ENCODE data around the gene TMEM87B. TPM values are rescaled to one million over a fixed set of nuclear protein-coding genes. Genes with fewer than 3 reads are reported as not detected.

TMEM87B gene
- total and polyA plus RNA-seq, 2 of the 8 experiments (the other 6 are each of a cell fraction or from before 2014, with no cell fraction given): 7.2 to 9.0 TPM

GRCh38 chr2:112152476-112153178 is 97.6 kb downstream of the TMEM87B start:
- Histone ChIP-seq H3K27me3 (replicated peaks in 1 of 4; ENCODE audit: control insufficient read depth in 3 of 4, extremely low read depth in 1 of 4, insufficient read depth in 3 of 4, low read length in 3 of 4) (no peaks in the 10 kb centered on the region; a peak in 1 of 7 replicates), H3K9me3 (ENCODE audit: insufficient read depth in 2 of 2, low read depth in 1 of 2, low read length in 1 of 2) (no peaks in the 10 kb centered on the region), H4K20me1 (replicated peaks in 1 of 2; ENCODE audit: control insufficient read depth in 1 of 2, insufficient read depth in 2 of 2, low read length in 2 of 2) (no peaks in the 10 kb centered on the region), H3K56ac (replicated peaks; ENCODE audit: insufficient read length, low read depth, low read length) (no peak overlapping the region), H3K27ac (ENCODE audit: low read depth, low read length) (no peak overlapping the region), H3K9ac (replicated peaks in 1 of 4; ENCODE audit: extremely low read depth in 1 of 4, low read depth in 3 of 4, low read length in 3 of 4) (no peak overlapping the region), H3K36me3 (ENCODE audit: control insufficient read depth in 2 of 4, insufficient read depth in 4 of 4, low read length in 3 of 4) (no peaks in the 10 kb centered on the region), H3K4ac (replicated peaks; ENCODE audit: insufficient read length, low read depth, low read length) (no peak overlapping the region), H4K5ac (ENCODE audit: insufficient read length, low read depth, low read length) (no peak overlapping the region), H2BK20ac (ENCODE audit: low read length) (no peak overlapping the region), H3K23me2 (ENCODE audit: low read depth, low read length) (no peaks in the 10 kb centered on the region), H3K4me1 (replicated peaks in 1 of 4; ENCODE audit: control insufficient read depth in 3 of 4, insufficient read depth in 4 of 4, low read length in 3 of 4) (peaks cover 0 to 7% (median 2%) of the 10 kb centered on the region in 4 experiments; a peak in 3 of 7 replicates), H3K4me2 (ENCODE audit: insufficient read depth in 1 of 2, low read depth in 2 of 2, low read length in 2 of 2) (no peak overlapping the region), H2AK5ac (ENCODE audit: low read depth, low read length) (no peak overlapping the region), H2AFZ (ENCODE audit: low read length) (no peak overlapping the region), H2BK15ac (ENCODE audit: low read length) (no peak overlapping the region), H2BK12ac (ENCODE audit: low read depth, low read length) (no peak overlapping the region), H3K23ac (ENCODE audit: insufficient read length) (no peak overlapping the region), H3K79me2 (ENCODE audit: control insufficient read depth in 1 of 2, insufficient read depth in 2 of 2, low read length in 2 of 2) (no peaks in the 10 kb centered on the region), H2BK5ac (ENCODE audit: low read depth, low read length) (no peak overlapping the region), H4K8ac (ENCODE audit: extremely low read depth, insufficient read depth, low read length) (no peak overlapping the region), H3K79me1 (ENCODE audit: low read depth, low read length) (no peaks in the 10 kb centered on the region), H2BK120ac (replicated peaks; ENCODE audit: low read depth, low read length) (no peak overlapping the region), H4K91ac (replicated peaks; ENCODE audit: insufficient read length, low read length) (no peak overlapping the region), H3K14ac (ENCODE audit: insufficient read length) (no peak overlapping the region), H3K4me3 (ENCODE audit: extremely low read depth in 1 of 4, insufficient read depth in 2 of 4, low read depth in 3 of 4, low read length in 4 of 4) (no peak overlapping the region), H3K18ac (ENCODE audit: extremely low read depth, low read length) (no peak overlapping the region)
- ChIA-PET POLR2A (ENCODE audit: partially characterized antibody) (no interaction called here), CTCF (ENCODE audit: partially characterized antibody) (no interaction called here)
- TF ChIP-seq MAFK (IDR thresholded peaks at IDR 0.05; ENCODE audit: low read depth, low read length): no peak
- FAIRE-seq (no peak), DNase-seq (ENCODE audit: low read depth in 1 of 2, low spot score in 2 of 2) (peak in 1 of 2 experiments; percentile 24)
- 93% methylated on average over 10 of the region's 10 CpGs; no CpG with 5 or more reads in 1 of the 2 experiments for WGBS, 2 experiments (ENCODE audit: extremely low coverage in 1 of 2, insufficient coverage in 1 of 2, insufficient read length in 1 of 2, insufficient replicate concordance in 2 of 2, low coverage in 1 of 2, low lambda C conversion rate in 2 of 2, missing lambda C conversion rate in 1 of 2)

Data from H1 (cell line).